ENCODE results near the gene ANK2. TPM values are rescaled to one million over a fixed set of nuclear protein-coding genes. Genes with fewer than 3 reads are reported as not detected.

Gene ANK2
- total and polyA plus RNA-seq, 2 of the 13 experiments (the other 11 are each of a cell fraction or from before 2014, with no cell fraction given) = 2.7 to 15.1 TPM

DNA sequence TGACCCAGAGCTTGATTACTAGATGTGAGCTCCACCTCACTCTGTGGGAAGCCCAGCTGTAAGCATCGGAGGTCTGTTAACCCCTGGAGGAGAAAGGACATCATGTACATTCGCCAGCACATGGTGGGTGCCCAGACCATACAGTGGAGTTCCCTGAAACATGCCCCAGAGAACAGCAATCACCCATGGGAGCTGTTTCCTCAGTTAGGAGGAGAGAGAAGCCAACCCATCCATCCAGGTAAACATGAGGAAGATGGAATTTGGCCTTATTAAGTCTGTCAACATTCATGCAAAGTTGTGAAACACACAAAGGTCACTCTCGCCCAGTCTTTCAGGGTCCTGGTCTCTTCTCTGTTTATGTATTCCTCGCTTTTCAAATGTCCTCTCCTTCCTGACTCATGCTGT, 354.7 kb downstream of the ANK2 start (continued):
- TF ChIP-seq LCORL (IDR thresholded peaks at IDR 0.05) (0 out of 2 replicates have a peak, but pooled peaks have one; percentile 40), LCORL (CRISPR knock-in tag; IDR thresholded peaks at IDR 0.05) (peak; percentile 70), MEIS2 (CRISPR knock-in tag; IDR thresholded peaks at IDR 0.05) (peak; percentile 78; the same call in 1 of the 2 replicates), AGO2 (optimal IDR thresholded peaks at IDR 0.05; ENCODE audit: low read depth, low read length) (no peak), ZNF343 (CRISPR knock-in tag; IDR thresholded peaks at IDR 0.05) (no peak), ZNF235 (CRISPR knock-in tag; IDR thresholded peaks at IDR 0.05; ENCODE audit: borderline replicate concordance) (no peak), KMT2A (CRISPR knock-in tag; IDR thresholded peaks at IDR 0.05) (no peak; the same call in 1 of the 2 replicates), ZSCAN20 (CRISPR knock-in tag; IDR thresholded peaks at IDR 0.05; ENCODE audit: borderline replicate concordance) (0 out of 2 replicates have a peak, but pooled peaks have one; percentile 40), FOXO1 (CRISPR knock-in tag; IDR thresholded peaks at IDR 0.05) (peak; percentile 99), ZHX1 (CRISPR knock-in tag; IDR thresholded peaks at IDR 0.05; ENCODE audit: low read depth) (no peak), NR2F1 (CRISPR knock-in tag; IDR thresholded peaks at IDR 0.05) (peak; percentile 60 to 73; a peak in 3 of 4 replicates), STAT5B (CRISPR knock-in tag; IDR thresholded peaks at IDR 0.05) (no peak), HOXA3 (CRISPR knock-in tag; IDR thresholded peaks at IDR 0.05) (peak; percentile 78), SP1 (IDR thresholded peaks at IDR 0.05) (no peak), SP1 (CRISPR knock-in tag; IDR thresholded peaks at IDR 0.05) (peak; percentile 26; the same call in 1 of the 2 replicates), RBM39 (IDR thresholded peaks at IDR 0.05; ENCODE audit: low read depth, low read length, poor library complexity, severe bottlenecking) (no peak), U2AF1 (optimal IDR thresholded peaks at IDR 0.05; ENCODE audit: low read depth, low read length) (no peak)
